GM19023 (cell line): Measurements from ENCODE around the gene CAPZA2.
A peak's percentile ranks its signal among the peaks of the same experiment; 100 is the strongest.
"Not testable (repeated sequence)": the region's sequence is repeated elsewhere in the genome, so short reads cannot be mapped to it uniquely, and the experiment has no call there.

Source experiments
- ATAC-seq: cut with Tn5 transposase; IDR thresholded peaks from one replicate; pipeline ENCODE4 v1.9.1; 2021; ENCODE audit warnings: mild to moderate bottlenecking, moderate library complexity; ENCODE audit not compliant: unreplicated experiment

The CAPZA2 gene

GRCh38 chr7:116953372-116953905 is 91.1 kb downstream of the CAPZA2 start, which contains the start of gene ST7:
Gene ST7, plus strand, starts transcription at chr7:116953501. Its CDS starts 40 bp downstream, at chr7:116953541.
- ATAC-seq, result peak; percentile 44

- ATAC-seq, result peak; percentile 24
Observed at GRCh38 chr7:116953906-116954838, 91.8 kb downstream of the CAPZA2 start.

- ATAC-seq, result no peak
Observed at GRCh38 chr7:116955340-116955739, 93.0 kb downstream of the CAPZA2 start.

GRCh38 chr7:116955801-116956476 is 93.6 kb downstream of the CAPZA2 start:
- peak; percentile 67 for ATAC-seq

GRCh38 chr7:116956477-116956804 is 94.1 kb downstream of the CAPZA2 start:
- no peak for ATAC-seq

- peak; percentile 26 for ATAC-seq
Observed at GRCh38 chr7:116957874-116958273, 95.5 kb downstream of the CAPZA2 start.

- not testable (repeated sequence) for ATAC-seq
Observed at GRCh38 chr7:116961966-116962673, 99.7 kb downstream of the CAPZA2 start.

- ATAC-seq, result no peak
Observed at GRCh38 chr7:116963234-116963633, 100.8 kb downstream of the CAPZA2 start.

- ATAC-seq, result no peak
Observed at GRCh38 chr7:116966601-116967000, 104.2 kb downstream of the CAPZA2 start.

GRCh38 chr7:116967254-116967922 is 105.0 kb downstream of the CAPZA2 start:
- no peak for ATAC-seq

GRCh38 chr7:116967983-116968382 is 105.6 kb downstream of the CAPZA2 start:
- no peak for ATAC-seq

GRCh38 chr7:116968631-116969030 is 106.2 kb downstream of the CAPZA2 start:
- ATAC-seq, result no peak

- ATAC-seq, result no peak
Observed at GRCh38 chr7:116969371-116969902, 107.0 kb downstream of the CAPZA2 start.

- peak; percentile 71 for ATAC-seq
Observed at GRCh38 chr7:116970238-116970910, 108.0 kb downstream of the CAPZA2 start.

GRCh38 chr7:116971153-116971552 is 108.8 kb downstream of the CAPZA2 start:
- not testable (repeated sequence) for ATAC-seq
